ENCODE data around the gene PLK1. TPM values are rescaled to one million over a fixed set of nuclear protein-coding genes. Genes with fewer than 3 reads are reported as not detected.
"Not testable (repeated sequence)": the region's sequence is repeated elsewhere in the genome, so short reads cannot be mapped to it uniquely, and the experiment has no call there.

PLK1 gene
- total RNA-seq, 2 donors from 2014 or later, result 0.60 to 1.7 TPM

DNA sequence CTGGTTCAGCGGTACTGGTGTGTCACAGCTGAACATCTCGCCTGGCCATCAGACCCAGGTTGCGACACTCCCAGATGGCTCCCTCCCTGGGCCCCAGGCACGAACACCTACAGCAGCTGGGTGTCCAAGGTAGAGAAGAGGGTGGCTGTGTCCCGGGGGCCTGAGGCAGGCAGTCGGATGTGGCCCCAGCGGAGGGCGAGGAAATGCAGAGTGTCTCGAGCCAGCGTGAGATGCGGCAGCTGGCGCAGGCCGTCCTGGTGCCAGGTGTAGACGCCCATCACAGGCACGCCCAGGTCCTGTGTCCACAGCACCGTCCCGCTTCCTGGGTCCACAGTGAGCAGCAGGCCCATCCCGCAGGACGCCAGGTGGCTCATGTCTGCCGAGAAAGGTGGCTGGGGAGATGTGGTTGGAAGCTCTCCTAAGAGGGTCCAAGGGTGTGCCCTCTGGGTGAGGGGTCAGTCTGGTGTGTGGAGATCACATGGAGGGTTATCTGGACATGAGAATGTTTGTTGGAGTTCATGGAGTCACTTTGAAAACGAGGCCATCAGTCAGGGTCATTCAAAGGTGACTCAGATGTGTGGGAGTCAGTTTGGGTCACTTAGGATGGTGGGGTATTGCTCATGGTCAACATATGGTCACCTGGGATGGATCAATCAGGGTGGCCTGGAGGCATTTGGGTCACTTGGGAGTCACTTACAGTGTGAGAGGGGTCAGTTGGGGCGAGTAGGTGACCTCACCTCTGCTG lies 26.3 kb downstream of the PLK1 start:
- ATAC-seq, result no peak
- Mint-ChIP-seq H3K27ac (no peak overlapping the region), H3K36me3 (ENCODE audit: low read depth) (peaks cover 2% of the 10 kb centered on the region), H3K27me3 (peaks cover 21% of the 10 kb centered on the region), H3K4me1 (no peaks in the 10 kb centered on the region), H3K4me3 (no peak overlapping the region)
- no peaks in the 10 kb centered on the region for H3K9me3 ChIP-seq (ENCODE audit: control insufficient read depth, low read length, poor library complexity, severe bottlenecking)
- no peak for DNase-seq

DNA sequence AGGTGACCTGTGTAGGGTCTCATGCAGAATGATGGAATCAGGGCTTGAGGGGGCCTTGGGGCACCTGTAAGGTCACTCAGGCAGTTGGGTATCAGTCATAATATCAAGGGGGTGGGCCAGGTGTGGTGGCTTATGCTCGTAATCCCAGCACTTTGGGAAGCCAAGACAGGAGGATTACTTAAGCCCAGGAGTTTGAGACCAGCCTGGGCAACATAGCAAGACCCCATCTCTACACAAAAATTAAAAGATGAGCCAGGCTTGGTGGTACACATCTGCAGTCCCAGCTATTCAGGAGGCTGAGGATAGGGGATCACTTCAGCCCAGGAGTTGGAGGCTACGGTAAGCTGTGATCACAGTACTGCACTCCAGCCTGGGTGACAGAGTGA lies 26.8 kb downstream of the PLK1 start:
- H3K9me3 ChIP-seq (ENCODE audit: control insufficient read depth, low read length, poor library complexity, severe bottlenecking), result no peaks in the 10 kb centered on the region
- Mint-ChIP-seq H3K27ac (no peak overlapping the region), H3K4me1 (no peaks in the 10 kb centered on the region), H3K4me3 (no peak overlapping the region), H3K27me3 (peaks cover 21% of the 10 kb centered on the region), H3K36me3 (ENCODE audit: low read depth) (peaks cover 2% of the 10 kb centered on the region)
- ATAC-seq (no peak), DNase-seq (no peak)

DNA sequence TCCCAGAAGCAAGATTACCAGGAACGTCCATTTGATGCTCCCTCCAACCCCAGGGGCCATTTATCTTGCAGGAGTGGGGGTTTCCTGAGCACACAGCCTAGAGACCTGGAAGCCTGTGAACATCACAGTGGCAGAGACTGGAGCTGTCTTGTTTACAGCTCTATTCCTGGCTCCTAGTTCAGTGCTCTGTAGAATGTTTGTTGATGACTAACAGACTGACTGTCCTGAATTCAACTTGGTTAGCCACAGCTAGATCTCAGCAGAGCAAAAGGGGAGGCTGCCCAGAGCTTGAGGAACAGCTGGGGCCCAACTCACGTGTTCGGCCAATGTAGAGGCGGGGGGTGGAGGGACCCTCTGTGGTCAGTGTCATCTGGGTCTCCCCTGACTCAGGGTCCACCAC lies 27.8 kb downstream of the PLK1 start:
- H3K9me3 ChIP-seq (ENCODE audit: control insufficient read depth, low read length, poor library complexity, severe bottlenecking), result no peaks in the 10 kb centered on the region
- peaks cover 28% of the 10 kb centered on the region for H3K27me3 Mint-ChIP-seq
- no peaks in the 10 kb centered on the region for H3K4me1 Mint-ChIP-seq
- H3K4me3 Mint-ChIP-seq, result no peak overlapping the region
- H3K27ac Mint-ChIP-seq, result no peak overlapping the region
- H3K36me3 Mint-ChIP-seq (ENCODE audit: low read depth), result peaks cover 2% of the 10 kb centered on the region
- ATAC-seq (no peak), DNase-seq (no peak)

DNA sequence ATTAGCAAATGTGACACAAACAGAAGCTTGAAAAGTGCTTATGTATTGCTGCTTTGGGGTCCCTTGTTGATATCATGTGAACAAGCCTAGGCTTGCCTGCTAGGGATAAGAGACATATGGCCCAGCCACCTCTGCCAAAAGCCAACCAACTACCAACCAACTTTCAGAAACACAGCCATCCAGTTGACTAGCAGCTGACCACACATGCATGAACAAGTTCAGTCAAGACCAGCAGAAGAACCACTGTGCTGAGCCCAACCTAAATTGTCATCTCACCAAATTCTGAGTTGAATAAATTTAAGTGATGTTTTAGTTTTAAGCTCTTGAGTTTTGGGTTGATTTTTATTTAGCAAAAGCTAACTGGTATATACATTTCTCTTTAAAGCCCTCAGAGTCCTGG lies 30.8 kb downstream of the PLK1 start:
- ATAC-seq, result no peak

DNA sequence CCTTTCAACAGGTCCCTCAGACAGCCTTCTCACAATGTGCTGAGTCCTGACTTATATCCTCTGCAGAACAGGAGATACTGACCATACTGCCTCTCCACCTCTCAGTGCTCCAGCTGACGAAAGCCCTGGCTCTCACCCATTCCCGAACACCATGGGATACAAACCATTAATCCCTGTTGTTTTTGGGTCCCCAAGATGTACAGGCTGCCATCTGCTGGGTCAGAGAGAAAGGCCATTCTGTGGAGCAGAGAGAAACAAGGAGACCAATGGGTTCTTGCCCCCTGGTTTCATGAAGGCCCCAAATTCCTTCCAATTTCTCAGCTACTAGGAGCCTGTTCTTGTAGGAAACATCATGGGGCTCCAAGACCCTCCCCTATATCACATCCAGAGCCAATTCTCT lies 31.3 kb downstream of the PLK1 start:
- Mint-ChIP-seq H3K36me3 (ENCODE audit: low read depth) (peaks cover 7% of the 10 kb centered on the region), H3K27ac (no peak overlapping the region), H3K4me1 (peaks cover 2% of the 10 kb centered on the region), H3K4me3 (no peak overlapping the region), H3K27me3 (peaks cover 44% of the 10 kb centered on the region)
- no peak for DNase-seq
- H3K9me3 ChIP-seq (ENCODE audit: control insufficient read depth, low read length, poor library complexity, severe bottlenecking), result no peaks in the 10 kb centered on the region
- no peak for ATAC-seq

More for the DNA sequence above, 30.8 kb downstream of the PLK1 start:
- no peak overlapping the region for H3K27ac Mint-ChIP-seq
- H3K4me3 Mint-ChIP-seq, result no peak overlapping the region
- peaks cover 44% of the 10 kb centered on the region for H3K27me3 Mint-ChIP-seq
- H3K36me3 Mint-ChIP-seq (ENCODE audit: low read depth), result peaks cover 4% of the 10 kb centered on the region
- no peak for DNase-seq
- H3K4me1 Mint-ChIP-seq, result peaks cover 2% of the 10 kb centered on the region
- H3K9me3 ChIP-seq (ENCODE audit: control insufficient read depth, low read length, poor library complexity, severe bottlenecking), result no peaks in the 10 kb centered on the region

DNA sequence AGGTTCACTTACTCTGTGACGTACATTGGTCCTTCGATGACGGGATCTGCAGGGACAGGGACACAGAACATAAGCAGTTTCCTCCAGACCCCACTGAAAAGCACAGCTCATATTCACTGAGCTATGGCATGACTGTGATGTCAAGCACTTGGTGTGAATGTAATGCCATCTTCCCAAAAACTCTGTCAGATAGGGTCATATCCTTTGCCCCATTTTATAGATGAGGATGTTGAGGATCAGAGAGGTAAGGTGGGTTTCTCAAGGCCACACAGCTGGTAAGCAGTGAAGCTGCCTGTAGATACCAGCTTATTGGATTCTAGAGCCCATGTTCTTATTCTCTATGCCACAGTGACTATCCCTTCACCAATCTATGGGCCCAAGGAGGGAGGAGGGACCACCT lies 31.8 kb downstream of the PLK1 start:
- no peak overlapping the region for H3K27ac Mint-ChIP-seq
- no peak for DNase-seq
- no peaks in the 10 kb centered on the region for H3K9me3 ChIP-seq (ENCODE audit: control insufficient read depth, low read length, poor library complexity, severe bottlenecking)
- peaks cover 7% of the 10 kb centered on the region for H3K36me3 Mint-ChIP-seq (ENCODE audit: low read depth)
- peaks cover 43% of the 10 kb centered on the region for H3K27me3 Mint-ChIP-seq
- peaks cover 2% of the 10 kb centered on the region for H3K4me1 Mint-ChIP-seq
- H3K4me3 Mint-ChIP-seq, result no peak overlapping the region
- no peak for ATAC-seq

DNA sequence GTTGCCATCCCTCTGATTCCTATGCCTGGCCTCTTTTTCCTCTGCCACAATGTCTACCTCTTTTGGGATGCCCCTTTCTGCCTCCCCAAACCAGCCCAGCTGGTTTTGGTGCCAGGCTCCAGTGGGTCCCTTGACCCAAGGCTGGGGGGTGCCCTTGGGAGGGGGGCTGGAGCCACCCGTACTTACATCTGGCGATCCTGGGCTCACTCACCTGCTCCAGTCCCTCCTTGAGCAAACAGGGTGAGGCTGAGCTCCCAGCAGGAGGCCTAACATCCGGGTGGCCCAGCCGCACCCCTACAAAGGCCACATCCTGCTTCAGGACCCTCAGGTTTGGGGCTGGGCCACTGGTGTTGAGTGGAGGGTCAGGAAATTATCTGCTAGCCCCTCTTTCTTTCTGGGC lies 33.1 kb downstream of the PLK1 start:
- Mint-ChIP-seq H3K27ac (no peak overlapping the region), H3K27me3 (peaks cover 42% of the 10 kb centered on the region), H3K4me3 (no peak overlapping the region), H3K4me1 (peaks cover 2% of the 10 kb centered on the region), H3K36me3 (ENCODE audit: low read depth) (peaks cover 7% of the 10 kb centered on the region)
- no peak for DNase-seq
- ATAC-seq, result no peak
- no peaks in the 10 kb centered on the region for H3K9me3 ChIP-seq (ENCODE audit: control insufficient read depth, low read length, poor library complexity, severe bottlenecking)

DNA sequence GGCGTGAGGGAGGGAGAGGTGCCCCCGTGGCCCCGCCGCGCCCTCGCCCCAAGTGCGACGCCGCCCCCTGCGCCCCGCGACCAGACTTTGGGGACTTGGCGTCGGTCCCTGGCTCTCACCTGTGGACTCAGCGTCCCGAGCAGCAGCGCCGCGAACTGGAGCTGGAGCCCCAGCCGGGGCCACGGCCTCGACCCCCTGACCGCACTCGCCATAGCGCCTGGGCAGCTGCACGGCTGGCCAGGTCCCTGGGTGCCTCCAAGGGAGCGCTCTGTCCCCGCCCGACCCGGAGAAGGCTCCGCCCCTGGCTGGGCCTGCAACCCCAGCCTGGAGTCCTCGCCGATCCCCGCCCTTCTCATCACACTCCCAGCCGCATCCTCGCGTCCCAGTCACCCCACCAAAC lies 34.3 kb downstream of the PLK1 start, which contains the start of gene ERN2:
TSS of gene ERN2 (minus strand) at position 247 of the 400 bp plus-strand sequence. CDS start at position 212, 35 bp downstream.
- H3K27me3 Mint-ChIP-seq, result peaks cover 53% of the 10 kb centered on the region
- H3K27ac Mint-ChIP-seq, result no peak within 1 kb of the TSS

DNA sequence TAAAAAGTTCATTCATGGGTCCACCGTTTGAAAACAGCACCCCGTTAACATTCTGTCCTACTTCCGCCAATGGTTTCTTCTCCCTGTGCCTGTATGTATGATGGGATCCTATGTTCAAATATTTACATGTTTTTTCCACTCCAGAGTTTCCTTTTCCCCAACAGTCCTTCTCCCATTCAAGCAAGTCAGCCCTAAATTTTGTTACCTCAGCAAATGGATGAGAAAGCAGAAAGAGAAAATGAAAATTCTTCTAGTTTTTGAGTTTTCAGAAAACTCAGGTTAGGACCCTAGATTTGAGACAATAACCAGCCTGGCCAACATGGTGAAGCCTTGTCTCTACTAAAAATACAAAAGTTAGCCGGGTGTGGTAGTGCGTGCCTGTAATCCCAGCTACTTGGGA lies 37.8 kb downstream of the PLK1 start:
- no peak overlapping the region for H3K4me3 Mint-ChIP-seq
- H3K36me3 Mint-ChIP-seq (ENCODE audit: low read depth), result peaks cover 7% of the 10 kb centered on the region
- peaks cover 2% of the 10 kb centered on the region for H3K4me1 Mint-ChIP-seq
- ATAC-seq (no peak), DNase-seq (no peak)
- no peak overlapping the region for H3K27ac Mint-ChIP-seq
- H3K27me3 Mint-ChIP-seq, result peaks cover 54% of the 10 kb centered on the region
- no peaks in the 10 kb centered on the region for H3K9me3 ChIP-seq (ENCODE audit: control insufficient read depth, low read length, poor library complexity, severe bottlenecking)

More for the DNA sequence above, 34.3 kb downstream of the PLK1 start, which contains the start of gene ERN2:
- H3K4me3 Mint-ChIP-seq, result no peak within 1 kb of the TSS
- peaks cover 7% of the 10 kb centered on the region for H3K36me3 Mint-ChIP-seq (ENCODE audit: low read depth)
- no peak for DNase-seq
- peaks cover 2% of the 10 kb centered on the region for H3K4me1 Mint-ChIP-seq
- no peaks in the 10 kb centered on the region for H3K9me3 ChIP-seq (ENCODE audit: control insufficient read depth, low read length, poor library complexity, severe bottlenecking)
- no peak for ATAC-seq

DNA sequence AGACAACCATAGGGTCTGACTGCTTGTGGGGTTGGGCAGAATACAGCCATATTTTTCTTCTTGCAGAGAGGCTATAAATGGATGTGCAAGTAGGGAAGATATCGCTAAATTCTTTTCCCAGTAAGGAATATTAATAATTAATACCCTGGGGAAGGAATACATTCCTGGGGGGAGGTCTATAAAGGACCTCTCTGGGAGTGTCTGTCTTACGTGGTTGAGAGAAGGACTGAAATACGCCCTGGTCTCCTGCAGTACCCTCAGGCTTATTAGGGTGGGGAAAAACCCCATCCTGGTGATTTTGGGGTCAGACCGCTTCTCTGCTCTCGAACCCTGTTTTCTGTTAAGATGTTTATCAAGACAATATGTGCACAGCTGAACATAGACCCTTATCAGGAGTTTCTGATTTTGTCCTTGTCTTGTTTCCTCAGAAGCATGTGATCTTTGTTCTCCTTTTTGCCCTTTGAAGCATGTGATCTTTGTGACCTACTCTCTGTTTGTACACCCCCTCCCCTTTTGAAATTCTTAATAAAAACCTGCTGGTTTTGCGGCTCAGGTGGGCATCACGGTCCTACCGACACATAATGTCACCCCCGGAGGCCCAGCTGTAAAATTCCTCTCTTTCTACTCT lies 44.0 kb downstream of the PLK1 start:
- not testable (repeated sequence) for ATAC-seq; H3K4me1 Mint-ChIP-seq; H3K36me3 Mint-ChIP-seq (ENCODE audit: low read depth); H3K27ac Mint-ChIP-seq; H3K9me3 ChIP-seq (ENCODE audit: control insufficient read depth, low read length, poor library complexity, severe bottlenecking); H3K4me3 Mint-ChIP-seq; DNase-seq
- H3K27me3 Mint-ChIP-seq, result peaks cover 20% of the 10 kb centered on the region

DNA sequence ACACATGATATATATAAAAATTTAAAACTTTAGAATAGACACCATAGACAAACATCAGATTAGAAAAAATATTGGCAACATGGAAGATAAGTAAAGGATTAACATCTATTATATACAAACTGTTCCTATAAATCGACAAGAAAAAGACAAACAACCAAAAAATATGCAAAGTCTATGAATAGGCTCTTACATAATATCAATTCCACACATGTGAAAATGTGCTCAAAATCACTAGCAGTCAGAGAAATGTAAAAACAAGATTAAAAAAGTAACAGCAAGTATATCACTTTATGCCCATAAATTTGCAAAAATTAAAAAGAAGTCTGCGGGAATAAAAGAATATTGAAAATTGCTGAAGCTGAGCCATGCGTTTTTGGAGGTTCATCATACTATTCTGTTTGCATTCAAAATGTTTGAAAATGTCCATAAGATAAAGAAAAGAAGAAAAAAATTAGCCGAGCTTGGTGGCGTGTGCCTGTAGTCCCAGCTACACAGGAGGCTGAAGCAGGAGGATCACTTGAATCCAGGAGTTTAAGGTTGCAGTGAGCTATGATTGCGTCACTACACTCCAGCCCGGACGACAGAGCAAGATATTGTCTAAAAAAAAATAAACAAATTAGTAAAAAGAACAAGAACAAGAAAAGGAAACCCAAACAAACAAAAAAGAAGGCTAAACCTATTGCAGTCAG lies 45.6 kb downstream of the PLK1 start:
- ATAC-seq (no peak), DNase-seq (no peak)
- Mint-ChIP-seq H3K4me1 (peaks cover 4% of the 10 kb centered on the region), H3K36me3 (ENCODE audit: low read depth) (no peaks in the 10 kb centered on the region), H3K4me3 (no peak overlapping the region), H3K27me3 (peaks cover 20% of the 10 kb centered on the region), H3K27ac (no peak overlapping the region)
- no peaks in the 10 kb centered on the region for H3K9me3 ChIP-seq (ENCODE audit: control insufficient read depth, low read length, poor library complexity, severe bottlenecking)

DNA sequence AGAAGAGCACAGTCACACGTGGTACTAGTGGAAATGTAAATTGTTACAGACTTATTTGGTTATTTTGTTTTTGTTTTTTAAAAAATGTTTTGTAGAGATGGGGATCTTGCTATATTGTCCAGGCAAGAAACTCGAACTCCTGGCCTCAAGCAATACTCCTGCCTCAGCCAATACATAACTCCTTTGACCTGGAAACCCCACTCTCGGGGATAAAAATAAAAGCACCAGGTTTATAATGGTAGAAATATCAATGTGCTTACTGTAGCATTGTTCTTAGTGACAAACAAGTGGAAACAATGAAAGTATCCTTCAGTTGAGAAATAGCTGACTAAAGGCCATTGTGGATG lies 46.1 kb downstream of the PLK1 start:
- Mint-ChIP-seq H3K36me3 (ENCODE audit: low read depth) (no peaks in the 10 kb centered on the region), H3K27ac (no peak overlapping the region), H3K4me1 (peaks cover 4% of the 10 kb centered on the region), H3K27me3 (peaks cover 25% of the 10 kb centered on the region), H3K4me3 (no peak overlapping the region)
- no peaks in the 10 kb centered on the region for H3K9me3 ChIP-seq (ENCODE audit: control insufficient read depth, low read length, poor library complexity, severe bottlenecking)
- no peak for DNase-seq
- no peak for ATAC-seq

DNA sequence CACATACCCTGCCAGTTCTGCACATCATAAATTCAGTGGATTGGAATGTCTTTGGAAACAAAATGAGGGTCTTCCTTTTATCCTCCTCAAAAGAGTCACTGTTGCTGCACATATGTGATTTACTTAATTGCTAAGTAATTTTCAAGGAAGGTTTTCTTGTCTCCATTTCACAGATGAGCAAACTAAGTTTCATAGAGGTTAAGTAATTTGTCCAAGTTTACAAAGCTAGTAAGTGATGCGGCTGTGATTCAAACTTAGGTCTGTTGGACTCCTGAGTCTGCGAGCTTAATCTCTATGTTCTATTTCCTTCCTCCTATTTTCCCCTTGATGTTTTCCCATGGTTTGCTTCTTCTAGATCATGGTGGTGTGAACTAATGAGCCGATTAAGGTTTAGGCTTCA lies 48.0 kb downstream of the PLK1 start:
- no peaks in the 10 kb centered on the region for H3K9me3 ChIP-seq (ENCODE audit: control insufficient read depth, low read length, poor library complexity, severe bottlenecking)
- H3K4me1 Mint-ChIP-seq, result peaks cover 4% of the 10 kb centered on the region
- DNase-seq, result no peak
- no peaks in the 10 kb centered on the region for H3K36me3 Mint-ChIP-seq (ENCODE audit: low read depth)
- ATAC-seq, result no peak
- H3K4me3 Mint-ChIP-seq, result no peak overlapping the region
- peaks cover 28% of the 10 kb centered on the region for H3K27me3 Mint-ChIP-seq
- H3K27ac Mint-ChIP-seq, result no peak overlapping the region

Measured in T-helper 17 cell (primary cell).